Iris pigment epithelial cell (primary cell): Measurements from ENCODE around the gene DUT.

Experiments used
- DNase-seq: peaks from one replicate; pipeline ENCODE4 v3.0.0-alpha.2; 2011; ENCODE audit warnings: low read depth

DUT gene

GRCh38 chr15:48330105-48330785 is 984 bp upstream of the DUT start:
- DNase-seq: peak; percentile 37

GRCh38 chr15:48331796-48332641 is 790 bp downstream of the DUT start:
- peak; percentile 40 for DNase-seq

- DNase-seq: no peak
These were observed 1.4 kb downstream of the DUT start for GRCh38 chr15:48332642-48333034.

GRCh38 chr15:48333540-48333939 is 2.3 kb downstream of the DUT start:
- no peak for DNase-seq

- peak; percentile 2 for DNase-seq
These were observed 3.0 kb downstream of the DUT start for GRCh38 chr15:48334260-48334659.

GRCh38 chr15:48336940-48337339 is 5.7 kb downstream of the DUT start:
- peak; percentile 4 for DNase-seq

GRCh38 chr15:48337607-48338006 is 6.4 kb downstream of the DUT start:
- DNase-seq: no peak

GRCh38 chr15:48340111-48340510 is 8.9 kb downstream of the DUT start:
- DNase-seq: no peak

- no peak for DNase-seq
These were observed 12.6 kb downstream of the DUT start for GRCh38 chr15:48343865-48344264.

- no peak for DNase-seq
These were observed 14.3 kb downstream of the DUT start for GRCh38 chr15:48345516-48345915.

GRCh38 chr15:48352474-48353072 is 21.3 kb downstream of the DUT start:
- peak; percentile 71 for DNase-seq

GRCh38 chr15:48354694-48355303 is 23.6 kb downstream of the DUT start:
- DNase-seq: peak; percentile 6

- DNase-seq: peak; percentile 84
These were observed 24.1 kb downstream of the DUT start for GRCh38 chr15:48355377-48355776.

GRCh38 chr15:48358229-48359152 is 27.3 kb downstream of the DUT start:
- DNase-seq: peak; percentile 58

GRCh38 chr15:48360841-48361240 is 29.6 kb downstream of the DUT start:
- peak; percentile 66 for DNase-seq

GRCh38 chr15:48361685-48362084 is 30.5 kb downstream of the DUT start:
- DNase-seq: no peak

GRCh38 chr15:48363474-48363873 is 32.2 kb downstream of the DUT start:
- peak; percentile 17 for DNase-seq

- DNase-seq: no peak
These were observed 34.3 kb downstream of the DUT start for GRCh38 chr15:48365575-48365974.

GRCh38 chr15:48366584-48367312 is 35.5 kb downstream of the DUT start:
- DNase-seq: no peak

GRCh38 chr15:48367483-48367882 is 36.3 kb downstream of the DUT start:
- DNase-seq: peak; percentile 64

- peak; percentile 98 for DNase-seq
These were observed 39.2 kb downstream of the DUT start for GRCh38 chr15:48370460-48370859.
